Parathyroid adenoma (tissue), 2 donors: ENCODE data around the gene NPR1.

ENCODE experiments used
- H2AFZ ChIP-seq: fragments of 300-600 bp; sonication (generic); one replicate; pipeline ENCODE4 v1.7.0; 2017; ENCODE audit warnings: antibody characterized with exemption, mild to moderate bottlenecking
- H3K27ac ChIP-seq: fragments of 300-600 bp; sonication (generic); one replicate; pipeline ENCODE4 v1.7.0; 2017
- H3K27me3 ChIP-seq: fragments of 300-600 bp; sonication (generic); one replicate; pipeline ENCODE4 v1.7.0; 2017; ENCODE audit warnings: low read length; ENCODE audit not compliant: control insufficient read depth, insufficient read depth
- H3K36me3 ChIP-seq: fragments of 300-600 bp; sonication (generic); one replicate; pipeline ENCODE4 v1.7.0; 2017; ENCODE audit warnings: low read length; ENCODE audit not compliant: control insufficient read depth, insufficient read depth
- H3K4me1 ChIP-seq: fragments of 300-600 bp; sonication (generic); one replicate; pipeline ENCODE4 v1.7.0; 2017; ENCODE audit warnings: control low read depth
- H3K4me2 ChIP-seq: fragments of 300-600 bp; sonication (generic); one replicate; pipeline ENCODE4 v1.7.0; 2017; ENCODE audit warnings: low read length
- H3K4me3 ChIP-seq: fragments of 300-600 bp; sonication (generic); one replicate; pipeline ENCODE4 v1.7.0; 2017; ENCODE audit warnings: low read depth, low read length
- H3K79me2 ChIP-seq: fragments of 300-600 bp; sonication (generic); one replicate; pipeline ENCODE4 v1.7.0; 2017; ENCODE audit warnings: control low read depth
- H3K9ac ChIP-seq: fragments of 300-600 bp; sonication (generic); one replicate; pipeline ENCODE4 v1.7.0; 2017; ENCODE audit warnings: mild to moderate bottlenecking
- H3K9me3 ChIP-seq: fragments of 300-600 bp; sonication (generic); one replicate; pipeline ENCODE4 v1.7.0; 2017; ENCODE audit warnings: low read length; ENCODE audit not compliant: control insufficient read depth
- CTCF ChIP-seq: fragments of 300-600 bp; sonication (generic); IDR thresholded peaks from one replicate; pipeline ENCODE4 v1.7.0; 2017; ENCODE audit warnings: antibody characterized with exemption, mild to moderate bottlenecking
- donor health status: primary hyperparathyroidism.

NPR1 gene

DNA sequence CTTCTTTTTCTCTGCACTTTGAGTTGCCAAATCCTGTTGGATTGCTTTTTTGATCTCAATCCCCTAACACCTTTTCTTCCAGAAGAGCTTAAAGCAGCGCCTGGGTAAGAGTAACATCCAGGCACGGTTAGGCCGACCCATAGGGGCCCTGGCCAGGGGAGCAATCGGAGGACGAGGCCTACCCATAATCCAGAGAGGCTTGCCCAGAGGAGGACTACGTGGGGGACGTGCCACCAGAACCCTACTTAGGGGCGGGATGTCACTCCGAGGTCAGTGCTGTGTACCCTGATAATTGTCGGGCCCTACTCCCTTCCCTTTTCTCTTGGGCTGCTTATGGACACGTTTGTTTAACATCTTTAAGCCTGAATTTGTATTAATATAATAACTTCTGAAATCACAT is 36.3 kb upstream of the NPR1 start:
- no peak overlapping the region for H3K4me3 ChIP-seq
- H3K9me3 ChIP-seq, result no peaks in the 10 kb centered on the region
- H2AFZ ChIP-seq, result no peak overlapping the region
- H3K9ac ChIP-seq, result no peak overlapping the region
- H3K4me2 ChIP-seq, result no peak overlapping the region
- no peaks in the 10 kb centered on the region for H3K36me3 ChIP-seq
- no peak overlapping the region for H3K27ac ChIP-seq
- H3K27me3 ChIP-seq, result no peaks in the 10 kb centered on the region
- no peaks in the 10 kb centered on the region for H3K79me2 ChIP-seq
- H3K4me1 ChIP-seq, result no peaks in the 10 kb centered on the region
- no peak for TF ChIP-seq CTCF

DNA sequence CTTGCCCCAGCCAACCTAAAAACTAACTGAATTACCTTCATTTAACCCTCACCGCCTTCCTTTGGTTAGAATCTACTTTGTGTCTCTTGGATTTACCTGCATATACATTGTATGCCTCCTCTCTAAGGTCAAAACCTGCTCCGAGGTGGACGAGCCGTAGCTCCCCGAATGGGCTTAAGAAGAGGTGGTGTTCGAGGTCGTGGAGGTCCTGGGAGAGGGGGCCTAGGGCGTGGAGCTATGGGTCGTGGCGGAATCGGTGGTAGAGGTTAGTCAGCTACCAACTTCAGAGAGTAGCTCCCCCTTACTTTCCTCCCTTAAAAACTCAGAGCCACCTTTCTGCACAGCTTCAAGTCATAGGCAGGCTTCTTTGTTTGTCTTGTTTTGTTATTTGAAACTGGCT is 35.4 kb upstream of the NPR1 start:
- H3K36me3 ChIP-seq, result no peaks in the 10 kb centered on the region
- no peak overlapping the region for H2AFZ ChIP-seq
- H3K4me3 ChIP-seq, result no peak overlapping the region
- no peaks in the 10 kb centered on the region for H3K4me1 ChIP-seq
- no peak overlapping the region for H3K9ac ChIP-seq
- no peaks in the 10 kb centered on the region for H3K9me3 ChIP-seq
- no peaks in the 10 kb centered on the region for H3K79me2 ChIP-seq
- TF ChIP-seq CTCF, result no peak
- H3K4me2 ChIP-seq, result no peak overlapping the region
- H3K27ac ChIP-seq, result no peak overlapping the region
- H3K27me3 ChIP-seq, result no peaks in the 10 kb centered on the region

GRCh38 chr1:153643816-153644215 is 34.7 kb upstream of the NPR1 start:
- H3K27ac ChIP-seq, result no peak overlapping the region
- no peak overlapping the region for H3K9ac ChIP-seq
- H3K4me1 ChIP-seq, result peaks cover 3% of the 10 kb centered on the region

DNA sequence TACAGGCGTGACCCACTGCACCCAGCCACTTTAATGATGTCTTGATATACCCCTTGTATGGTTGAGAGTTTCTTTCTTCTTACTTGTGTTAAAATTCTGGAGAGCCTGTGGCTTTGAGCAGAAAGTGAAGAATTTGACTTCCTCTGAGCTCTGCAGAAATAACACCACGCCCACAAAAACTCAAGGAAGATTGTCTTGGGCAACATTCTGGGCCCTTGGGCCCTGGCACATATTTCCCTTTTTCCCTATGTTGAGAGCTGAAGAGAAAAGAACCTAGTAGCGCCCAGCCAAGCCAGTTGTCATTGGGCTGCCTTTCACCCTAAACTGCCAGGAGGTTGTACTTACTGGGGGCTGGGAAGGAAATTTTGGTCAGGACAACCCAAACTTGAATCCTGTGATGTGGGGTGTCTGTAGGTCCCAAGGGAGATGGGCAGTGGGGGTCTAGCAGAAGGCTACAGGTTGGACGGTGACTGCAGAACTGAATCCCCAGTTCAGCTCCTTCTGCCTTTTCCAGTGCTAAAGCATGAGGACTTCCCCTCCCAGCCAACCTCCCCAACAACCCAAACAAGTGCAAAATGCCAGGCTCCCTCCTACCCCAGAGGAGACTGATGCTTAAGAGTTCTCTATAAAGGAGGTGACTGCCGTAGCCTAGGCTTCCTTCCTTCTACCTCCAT is 31.7 kb upstream of the NPR1 start:
- TF ChIP-seq CTCF, result no peak
- Histone ChIP-seq H3K9ac (no peak overlapping the region), H3K4me1 (peaks cover 5% of the 10 kb centered on the region), H2AFZ (no peak overlapping the region), H3K36me3 (no peaks in the 10 kb centered on the region), H3K79me2 (no peaks in the 10 kb centered on the region), H3K9me3 (no peaks in the 10 kb centered on the region), H3K27me3 (no peaks in the 10 kb centered on the region), H3K4me3 (no peak overlapping the region), H3K4me2 (no peak overlapping the region), H3K27ac (peak overlapping the region; percentile 56)

More at GRCh38 chr1:153643816-153644215, 34.7 kb upstream of the NPR1 start:
- H3K9me3 ChIP-seq, result no peaks in the 10 kb centered on the region
- no peaks in the 10 kb centered on the region for H3K36me3 ChIP-seq
- H3K79me2 ChIP-seq, result no peaks in the 10 kb centered on the region
- no peak for TF ChIP-seq CTCF
- H3K27me3 ChIP-seq, result no peaks in the 10 kb centered on the region
- H2AFZ ChIP-seq, result no peak overlapping the region
- peak overlapping the region; percentile 14 for H3K4me3 ChIP-seq
- H3K4me2 ChIP-seq, result peak overlapping the region; percentile 44

DNA sequence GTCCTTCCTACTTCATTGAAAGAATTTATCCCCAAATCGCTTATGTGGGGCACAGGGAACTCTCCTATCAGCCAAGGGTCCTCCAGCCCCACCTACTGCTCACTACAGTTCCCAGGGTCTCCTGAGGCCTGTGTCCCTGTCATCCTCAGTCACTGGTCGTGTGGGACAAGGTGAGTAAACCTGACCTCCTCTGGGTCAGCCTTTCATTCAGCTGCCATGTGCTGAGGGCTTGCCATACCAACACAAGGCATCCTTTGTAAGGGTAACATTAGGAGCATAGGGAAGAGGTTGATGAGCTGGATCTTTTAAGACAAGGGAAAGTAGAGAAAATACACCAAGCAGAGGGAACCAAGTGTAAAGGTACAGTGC is 31.2 kb upstream of the NPR1 start:
- H3K4me1 ChIP-seq, result peaks cover 5% of the 10 kb centered on the region

More for the DNA sequence above, 31.2 kb upstream of the NPR1 start:
- H3K79me2 ChIP-seq, result no peaks in the 10 kb centered on the region
- H3K4me3 ChIP-seq, result no peak overlapping the region
- no peak overlapping the region for H2AFZ ChIP-seq
- H3K9me3 ChIP-seq, result no peaks in the 10 kb centered on the region
- H3K27ac ChIP-seq, result peak overlapping the region; percentile 56
- no peak for TF ChIP-seq CTCF
- no peak overlapping the region for H3K9ac ChIP-seq
- H3K36me3 ChIP-seq, result no peaks in the 10 kb centered on the region
- H3K4me2 ChIP-seq, result no peak overlapping the region
- no peaks in the 10 kb centered on the region for H3K27me3 ChIP-seq
